Measurements from ENCODE around the gene B4GALT5. TPM values are rescaled to one million over a fixed set of nuclear protein-coding genes. Genes with fewer than 3 reads are reported as not detected.

B4GALT5 gene
- polyA plus RNA-seq, 2 of the 4 experiments (the other 2 are of a cell fraction): 84.0 to 88.7 TPM

DNA sequence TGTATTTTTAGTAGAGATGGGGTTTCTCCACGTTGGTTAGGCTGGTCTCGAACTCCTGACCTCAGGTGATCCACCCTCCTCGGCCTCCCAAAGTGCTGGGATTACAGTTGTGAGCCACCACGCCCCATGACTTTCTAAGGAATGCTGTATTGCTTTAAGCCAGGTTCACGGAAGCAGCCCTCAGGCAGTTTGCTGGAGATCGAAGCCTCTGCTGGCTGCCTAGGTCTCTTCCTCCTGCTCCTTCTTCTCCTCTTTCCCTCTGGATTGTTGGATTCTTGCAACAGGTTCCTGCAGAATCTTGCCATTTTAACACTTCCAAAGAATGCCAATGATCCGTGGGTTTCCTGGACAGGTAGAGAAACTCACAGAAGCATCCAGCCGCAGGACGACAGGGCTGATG, 29.3 kb upstream of the B4GALT5 start:
- H3K4me1 ChIP-seq: peaks cover 9% of the 10 kb centered on the region
- no peak for DNase-seq (ENCODE audit: low read depth in 1 of 2, low spot score in 1 of 2)
- TF ChIP-seq RNF2 (IDR thresholded peaks at IDR 0.05; ENCODE audit: borderline replicate concordance, low read depth): no peak
- TF ChIP-seq, protein P1, sequence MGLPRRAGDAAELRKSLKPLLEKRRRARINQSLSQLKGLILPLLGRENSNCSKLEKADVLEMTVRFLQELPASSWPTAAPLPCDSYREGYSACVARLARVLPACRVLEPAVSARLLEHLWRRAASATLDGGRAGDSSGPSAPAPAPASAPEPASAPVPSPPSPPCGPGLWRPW (IDR thresholded peaks at IDR 0.05): no peak
- TF ChIP-seq, protein P2, sequence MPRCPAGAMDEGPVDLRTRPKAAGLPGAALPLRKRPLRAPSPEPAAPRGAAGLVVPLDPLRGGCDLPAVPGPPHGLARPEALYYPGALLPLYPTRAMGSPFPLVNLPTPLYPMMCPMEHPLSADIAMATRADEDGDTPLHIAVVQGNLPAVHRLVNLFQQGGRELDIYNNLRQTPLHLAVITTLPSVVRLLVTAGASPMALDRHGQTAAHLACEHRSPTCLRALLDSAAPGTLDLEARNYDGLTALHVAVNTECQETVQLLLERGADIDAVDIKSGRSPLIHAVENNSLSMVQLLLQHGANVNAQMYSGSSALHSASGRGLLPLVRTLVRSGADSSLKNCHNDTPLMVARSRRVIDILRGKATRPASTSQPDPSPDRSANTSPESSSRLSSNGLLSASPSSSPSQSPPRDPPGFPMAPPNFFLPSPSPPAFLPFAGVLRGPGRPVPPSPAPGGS (IDR thresholded peaks at IDR 0.05): no peak
- no peak for TF ChIP-seq TP53 (CRISPR knock-in tag; IDR thresholded peaks at IDR 0.05)
- no peak for TF ChIP-seq RAD21 (conservative IDR thresholded peaks at IDR 0.05 in 1 of 2, IDR thresholded peaks at IDR 0.05 in 1 of 2)
- TF ChIP-seq, protein P3, sequence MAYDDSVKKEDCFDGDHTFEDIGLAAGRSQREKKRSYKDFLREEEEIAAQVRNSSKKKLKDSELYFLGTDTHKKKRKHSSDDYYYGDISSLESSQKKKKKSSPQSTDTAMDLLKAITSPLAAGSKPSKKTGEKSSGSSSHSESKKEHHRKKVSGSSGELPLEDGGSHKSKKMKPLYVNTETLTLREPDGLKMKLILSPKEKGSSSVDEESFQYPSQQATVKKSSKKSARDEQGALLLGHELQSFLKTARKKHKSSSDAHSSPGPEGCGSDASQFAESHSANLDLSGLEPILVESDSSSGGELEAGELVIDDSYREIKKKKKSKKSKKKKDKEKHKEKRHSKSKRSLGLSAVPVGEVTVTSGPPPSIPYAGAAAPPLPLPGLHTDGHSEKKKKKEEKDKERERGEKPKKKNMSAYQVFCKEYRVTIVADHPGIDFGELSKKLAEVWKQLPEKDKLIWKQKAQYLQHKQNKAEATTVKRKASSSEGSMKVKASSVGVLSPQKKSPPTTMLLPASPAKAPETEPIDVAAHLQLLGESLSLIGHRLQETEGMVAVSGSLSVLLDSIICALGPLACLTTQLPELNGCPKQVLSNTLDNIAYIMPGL (CRISPR knock-in tag; IDR thresholded peaks at IDR 0.05; ENCODE audit: borderline replicate concordance): no peak
- TF ChIP-seq BHLHE40 (IDR thresholded peaks at IDR 0.05; ENCODE audit: low read depth, low read length): no peak
- no peak for TF ChIP-seq CBX8 (IDR thresholded peaks at IDR 0.05)
- TF ChIP-seq, protein P4, sequence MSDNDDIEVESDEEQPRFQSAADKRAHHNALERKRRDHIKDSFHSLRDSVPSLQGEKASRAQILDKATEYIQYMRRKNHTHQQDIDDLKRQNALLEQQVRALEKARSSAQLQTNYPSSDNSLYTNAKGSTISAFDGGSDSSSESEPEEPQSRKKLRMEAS (IDR thresholded peaks at IDR 0.05): no peak
- no peak for FAIRE-seq
- H3K4me2 ChIP-seq: no peak overlapping the region
- ChIA-PET CTCF (no interaction called here), POLR2A (no interaction called here)
- no peak for ATAC-seq
- no peak overlapping the region for H3K4me3 ChIP-seq
- WGBS (ENCODE audit: missing lambda C conversion rate): 68% methylated on average over 9 of the region's 9 CpGs
- no peaks in the 10 kb centered on the region for H3K9me3 ChIP-seq
- no peak overlapping the region; a peak in 2 of 6 replicates for H3K27ac ChIP-seq

DNA sequence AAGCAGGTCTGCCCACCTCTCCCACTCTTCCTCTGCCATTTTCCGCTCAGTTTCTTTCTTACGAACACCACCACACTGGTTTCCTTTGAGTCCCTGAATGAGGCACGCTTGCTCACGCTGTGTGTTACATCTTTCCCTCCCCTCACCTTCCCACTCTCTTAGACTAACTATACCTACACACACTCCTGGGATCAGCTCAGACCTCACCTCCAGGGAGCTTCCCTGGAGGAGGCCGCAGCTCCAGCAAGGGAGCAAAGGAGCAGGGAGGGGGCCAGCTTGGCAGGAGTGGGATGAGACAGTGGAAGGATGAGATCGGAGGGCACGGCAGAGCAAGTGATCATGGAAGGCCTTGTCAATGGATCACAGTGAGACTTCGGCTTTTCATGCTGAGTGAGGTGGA, 28.3 kb upstream of the B4GALT5 start:
- H3K9me3 ChIP-seq: no peaks in the 10 kb centered on the region
- H3K27ac ChIP-seq: peak overlapping the region in 1 of 2 experiments; percentile 44; a peak in 2 of 6 replicates
- FAIRE-seq: no peak
- H3K4me1 ChIP-seq: no peaks in the 10 kb centered on the region
- no peak overlapping the region for H3K4me3 ChIP-seq
- no peak for DNase-seq (ENCODE audit: low read depth in 1 of 2, low spot score in 1 of 2)
- no peak overlapping the region for H3K4me2 ChIP-seq
- POLR2A ChIA-PET: no interaction called here
- TF ChIP-seq, protein P5, sequence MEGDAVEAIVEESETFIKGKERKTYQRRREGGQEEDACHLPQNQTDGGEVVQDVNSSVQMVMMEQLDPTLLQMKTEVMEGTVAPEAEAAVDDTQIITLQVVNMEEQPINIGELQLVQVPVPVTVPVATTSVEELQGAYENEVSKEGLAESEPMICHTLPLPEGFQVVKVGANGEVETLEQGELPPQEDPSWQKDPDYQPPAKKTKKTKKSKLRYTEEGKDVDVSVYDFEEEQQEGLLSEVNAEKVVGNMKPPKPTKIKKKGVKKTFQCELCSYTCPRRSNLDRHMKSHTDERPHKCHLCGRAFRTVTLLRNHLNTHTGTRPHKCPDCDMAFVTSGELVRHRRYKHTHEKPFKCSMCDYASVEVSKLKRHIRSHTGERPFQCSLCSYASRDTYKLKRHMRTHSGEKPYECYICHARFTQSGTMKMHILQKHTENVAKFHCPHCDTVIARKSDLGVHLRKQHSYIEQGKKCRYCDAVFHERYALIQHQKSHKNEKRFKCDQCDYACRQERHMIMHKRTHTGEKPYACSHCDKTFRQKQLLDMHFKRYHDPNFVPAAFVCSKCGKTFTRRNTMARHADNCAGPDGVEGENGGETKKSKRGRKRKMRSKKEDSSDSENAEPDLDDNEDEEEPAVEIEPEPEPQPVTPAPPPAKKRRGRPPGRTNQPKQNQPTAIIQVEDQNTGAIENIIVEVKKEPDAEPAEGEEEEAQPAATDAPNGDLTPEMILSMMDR (IDR thresholded peaks at IDR 0.05): no peak
- TF ChIP-seq EHF (CRISPR knock-in tag; IDR thresholded peaks at IDR 0.05): no peak
- TF ChIP-seq, protein P2 (IDR thresholded peaks at IDR 0.05): no peak
- TF ChIP-seq, protein P6, sequence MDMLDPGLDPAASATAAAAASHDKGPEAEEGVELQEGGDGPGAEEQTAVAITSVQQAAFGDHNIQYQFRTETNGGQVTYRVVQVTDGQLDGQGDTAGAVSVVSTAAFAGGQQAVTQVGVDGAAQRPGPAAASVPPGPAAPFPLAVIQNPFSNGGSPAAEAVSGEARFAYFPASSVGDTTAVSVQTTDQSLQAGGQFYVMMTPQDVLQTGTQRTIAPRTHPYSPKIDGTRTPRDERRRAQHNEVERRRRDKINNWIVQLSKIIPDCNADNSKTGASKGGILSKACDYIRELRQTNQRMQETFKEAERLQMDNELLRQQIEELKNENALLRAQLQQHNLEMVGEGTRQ (IDR thresholded peaks at IDR 0.05): no peak
- no peak for TF ChIP-seq RCOR1 (IDR thresholded peaks at IDR 0.05; ENCODE audit: low read depth, low read length)
- no peak for TF ChIP-seq RFX5 (IDR thresholded peaks at IDR 0.05)
- TF ChIP-seq CBX8 (IDR thresholded peaks at IDR 0.05): no peak
- no peak for TF ChIP-seq SREBF2 (IDR thresholded peaks at IDR 0.05)
- TF ChIP-seq JUNB (IDR thresholded peaks at IDR 0.05): no peak
- TF ChIP-seq EHMT2 (IDR thresholded peaks at IDR 0.05; ENCODE audit: low read depth): no peak
- no peak for TF ChIP-seq ZNF302 (CRISPR knock-in tag; IDR thresholded peaks at IDR 0.05)
- TF ChIP-seq HDAC2 (IDR thresholded peaks at IDR 0.05): no peak
- no peak for ATAC-seq
- CTCF ChIA-PET: interaction anchor here (1.3 kb wide), 1 partner anchor 16 kb away, joined by 3 read pairs; no protein-coding TSS in a partner anchor
- WGBS (ENCODE audit: missing lambda C conversion rate): 91% methylated on average over 8 of the region's 8 CpGs

Data from A549 (cell line).